IMR-90 (cell line): ENCODE data around the gene MREG. TPM values are rescaled to one million over a fixed set of nuclear protein-coding genes. Genes with fewer than 3 reads are reported as not detected.

Experiments used
- ATAC-seq: fragments of 200-7000 bp; cut with Tn5 transposase; 2 replicates; pipeline ENCODE4 v1.9.1; 2020; ENCODE audit warnings: low read depth, mild to moderate bottlenecking, moderate library complexity
- BruUV-seq: library from RNA; stranded (reverse); fragments of 400-500 nt; replicated peaks from 2 replicates; lab custom pipeline; 2021; lab: Mats Ljungman, UMichigan
- CTCF ChIA-PET: fragments of 300-600 bp; formaldehyde crosslinking; extraction: SDS; loops from one replicate; lab custom pipeline; 2021; ENCODE audit warnings: antibody characterized with exemption; lab: Yijun Ruan, JAX
- POLR2A ChIA-PET: fragments of 300-600 bp; sonication (Branson Sonifier 250); formaldehyde crosslinking; loops from one replicate; lab custom pipeline; 2022; ENCODE audit warnings: antibody characterized with exemption; ENCODE audit not compliant: unreplicated experiment; lab: Charles Lee
- DNase-seq: peaks from one replicate; pipeline ENCODE4 v3.0.0; 2013
- H2AFZ ChIP-seq: replicated peaks from 2 replicates; pipeline ENCODE3; 2013; ENCODE audit warnings: low read length, mild to moderate bottlenecking; ENCODE audit not compliant: poor library complexity
- H2AK5ac ChIP-seq: 2 replicates; pipeline ENCODE4 v1.6.1; 2013; ENCODE audit warnings: low read depth, low read length, inconsistent platforms
- H2AK9ac ChIP-seq: replicated peaks from 2 replicates; pipeline ENCODE3; 2013; ENCODE audit warnings: mild to moderate bottlenecking, low read depth, low read length, moderate library complexity; ENCODE audit not compliant: poor library complexity
- H2BK120ac ChIP-seq: 2 replicates; pipeline ENCODE4 v1.6.1; 2013; ENCODE audit warnings: low read depth, low read length, inconsistent platforms
- H2BK15ac ChIP-seq: 3 replicates; pipeline ENCODE4 v1.6.1; 2013; ENCODE audit warnings: low read depth, low read length, inconsistent platforms
- H2BK20ac ChIP-seq: 2 replicates; pipeline ENCODE4 v1.6.1; 2013; ENCODE audit warnings: low read depth, mild to moderate bottlenecking, inconsistent platforms, low read length, moderate library complexity
- H2BK5ac ChIP-seq: 2 replicates; pipeline ENCODE4 v1.6.1; 2013; ENCODE audit warnings: mild to moderate bottlenecking, low read depth, low read length, inconsistent platforms; ENCODE audit not compliant: poor library complexity, severe bottlenecking
- H3K14ac ChIP-seq: replicated peaks from 2 replicates; pipeline ENCODE4 v1.6.1; 2013; ENCODE audit warnings: low read depth, low read length, inconsistent platforms
- H3K18ac ChIP-seq: 2 replicates; pipeline ENCODE4 v1.6.1; 2013; ENCODE audit warnings: low read depth, low read length, control low read depth
- H3K23ac ChIP-seq: 2 replicates; pipeline ENCODE4 v1.6.1; 2013; ENCODE audit warnings: low read depth, low read length, inconsistent platforms
- H3K27ac ChIP-seq: 2 replicates; pipeline ENCODE4 v1.5.1; 2013; ENCODE audit warnings: mild to moderate bottlenecking, control low read depth, low read length; ENCODE audit not compliant: insufficient read depth
- H3K27me3 ChIP-seq: 2 replicates; pipeline ENCODE4 v1.6.1; 2013; ENCODE audit warnings: low read length; ENCODE audit not compliant: control insufficient read depth, insufficient read depth
- H3K36me3 ChIP-seq: 2 replicates; pipeline ENCODE4 v1.6.1; 2013; ENCODE audit warnings: low read length, mixed read lengths; ENCODE audit not compliant: control insufficient read depth, insufficient read depth
- H3K4ac ChIP-seq: 2 replicates; pipeline ENCODE4 v1.6.1; 2013; ENCODE audit warnings: low read depth, low read length, inconsistent platforms
- H3K4me1 ChIP-seq: 2 replicates; pipeline ENCODE4 v1.6.1; 2013; ENCODE audit warnings: low read length, mixed read lengths; ENCODE audit not compliant: control insufficient read depth, insufficient read depth
- H3K4me2 ChIP-seq: 2 replicates; pipeline ENCODE4 v1.6.1; 2013; ENCODE audit warnings: low read depth, mild to moderate bottlenecking, control low read depth, low read length, moderate library complexity
- H3K4me3 ChIP-seq: 2 replicates; pipeline ENCODE4 v1.5.1; 2013; ENCODE audit warnings: low read depth, mild to moderate bottlenecking, control low read depth, low read length, moderate library complexity; ENCODE audit not compliant: insufficient read depth
- H3K56ac ChIP-seq: 2 replicates; pipeline ENCODE4 v1.6.1; 2013; ENCODE audit warnings: low read length, inconsistent platforms; ENCODE audit not compliant: insufficient read depth; ENCODE audit errors: extremely low read depth
- H3K79me1 ChIP-seq, 2 experiments: 2 replicates each; pipeline ENCODE4 v1.6.1; 2013; ENCODE audit warnings: low read length in 2 of 2, inconsistent platforms in 1 of 2, low read depth in 1 of 2
- H3K9ac ChIP-seq: 2 replicates; pipeline ENCODE4 v1.6.1; 2013; ENCODE audit warnings: low read depth, low read length, control low read depth
- H3K9me1 ChIP-seq: 2 replicates; pipeline ENCODE4 v1.6.1; 2013; ENCODE audit warnings: low read length, inconsistent platforms; ENCODE audit not compliant: insufficient read depth
- H3K9me3 ChIP-seq: 2 replicates; pipeline ENCODE4 v1.6.1; 2013; ENCODE audit warnings: low read length; ENCODE audit not compliant: control insufficient read depth, insufficient read depth
- H4K20me1 ChIP-seq: 2 replicates; pipeline ENCODE4 v1.6.1; 2013; ENCODE audit warnings: low read length, inconsistent platforms; ENCODE audit not compliant: insufficient read depth
- H4K5ac ChIP-seq: 2 replicates; pipeline ENCODE4 v1.6.1; 2013; ENCODE audit warnings: mild to moderate bottlenecking, low read depth, low read length, control low read depth
- H4K8ac ChIP-seq, 2 experiments: 2 replicates each; pipeline ENCODE4 v1.6.1; 2013; ENCODE audit warnings: low read depth in 2 of 2, low read length in 2 of 2, control low read depth in 1 of 2, inconsistent platforms in 1 of 2
- H4K91ac ChIP-seq: 2 replicates; pipeline ENCODE4 v1.6.1; 2013; ENCODE audit warnings: low read depth, low read length, inconsistent platforms; ENCODE audit not compliant: insufficient read depth
- CEBPB ChIP-seq: IDR thresholded peaks from 2 replicates; pipeline ENCODE4 v1.6.1; 2012; ENCODE audit warnings: low read depth, low read length, improper control_type of control experiment
- CTCF ChIP-seq: conservative IDR thresholded peaks from 2 replicates; pipeline ENCODE4 v1.5.1; 2012; ENCODE audit warnings: mild to moderate bottlenecking, low read depth, low read length, improper control_type of control experiment
- FOS ChIP-seq: fragments of 150-350 bp; IDR thresholded peaks from 2 replicates; pipeline ENCODE4 v1.6.1; 2016; ENCODE audit warnings: low read depth, low read length
- MAZ ChIP-seq: IDR thresholded peaks from 2 replicates; pipeline ENCODE4 v1.6.1; 2012; ENCODE audit warnings: low read depth, mild to moderate bottlenecking, low read length, improper control_type of control experiment, moderate library complexity, borderline replicate concordance
- MXI1 ChIP-seq: IDR thresholded peaks from 2 replicates; pipeline ENCODE4 v1.6.1; 2012; ENCODE audit warnings: low read depth, mild to moderate bottlenecking, low read length, moderate library complexity, borderline replicate concordance
- NFE2L2 ChIP-seq: fragments of 150-350 bp; IDR thresholded peaks from 2 replicates; pipeline ENCODE4 v1.6.1; 2016; ENCODE audit warnings: low read depth, mild to moderate bottlenecking, low read length
- POLR2A ChIP-seq: IDR thresholded peaks from 2 replicates; pipeline ENCODE4 v1.6.1; 2012; ENCODE audit warnings: mild to moderate bottlenecking, low read depth, low read length
- RAD21 ChIP-seq: IDR thresholded peaks from 2 replicates; pipeline ENCODE4 v1.6.1; 2012; ENCODE audit warnings: low read length, improper control_type of control experiment
- RCOR1 ChIP-seq: IDR thresholded peaks from 2 replicates; pipeline ENCODE4 v1.6.1; 2012; ENCODE audit warnings: mild to moderate bottlenecking, low read length, improper control_type of control experiment; ENCODE audit not compliant: insufficient replicate concordance
- RFX5 ChIP-seq: IDR thresholded peaks from 2 replicates; pipeline ENCODE4 v1.8.0; 2012; ENCODE audit warnings: low read depth, mild to moderate bottlenecking, low read length, moderate library complexity
- SMC3 ChIP-seq: fragments of 150-350 bp; IDR thresholded peaks from 2 replicates; pipeline ENCODE4 v1.6.1; 2016; ENCODE audit warnings: low read depth, mild to moderate bottlenecking, antibody characterized with exemption, low read length, moderate library complexity
- WGBS, 2 experiments: methylation state at CpG; one replicate each; pipeline versions ENCODE4 v1.1.5 to v1.1.7; 2013; ENCODE audit warnings: missing lambda C conversion rate in 2 of 2; ENCODE audit not compliant: insufficient read length in 1 of 2; ENCODE audit errors: extremely low coverage in 2 of 2; 5-methylcytosine and 5-hydroxymethylcytosine counted together
- dilution Hi-C: fragments of 300-500 bp; cut with HindIII; formaldehyde crosslinking; loops from one replicate; pipeline ENCODE4 v1.14.3; 2018; ENCODE audit warnings: low sequenced_read_pairs; ENCODE audit not compliant: unreplicated experiment
- in situ Hi-C: fragments of 300-500 bp; cut with MboI; formaldehyde crosslinking; loops from 3 replicates; pipeline ENCODE4 v1.14.3; 2019; ENCODE audit warnings: low sequenced_read_pairs, inconsistent platforms, mixed read lengths
- intact Hi-C: fragments of 100-400 bp; cut with micrococcal nuclease; formaldehyde crosslinking; loops from 2 replicates; pipeline ENCODE4 v1.10.0; 2022
- polyA plus RNA-seq, 3 experiments: library from polyadenylated mRNA; depleted of rRNA; stranded (reverse); fragments of >200 nt; gene quantifications; 2 replicates each; pipeline ENCODE4 v1.2.3, GENCODE V29; 2012; ENCODE audit warnings: low replicate concordance in 1 of 3
- total RNA-seq: library from RNA; depleted of rRNA; stranded (reverse); fragments of >200 nt; gene quantifications from 2 replicates; pipeline ENCODE4 v1.2.3, GENCODE V29; 2012

Gene MREG
- total and polyA plus RNA-seq, 2 of the 4 experiments (the other 2 are of a cell fraction), result 1.0 to 1.8 TPM

GRCh38 chr2:215937190-215937589, 76.2 kb downstream of the MREG start:
- Histone ChIP-seq H2BK5ac (no peak overlapping the region), H2BK20ac (no peak overlapping the region), H3K9me3 (no peaks in the 10 kb centered on the region), H3K14ac (no peak overlapping the region), H3K56ac (no peak overlapping the region), H4K8ac (no peak overlapping the region), H3K4me2 (no peak overlapping the region), H3K27ac (no peak overlapping the region), H3K4ac (no peak overlapping the region), H4K91ac (no peak overlapping the region), H3K23ac (no peak overlapping the region), H4K20me1 (no peaks in the 10 kb centered on the region), H2BK15ac (no peak overlapping the region), H3K36me3 (no peaks in the 10 kb centered on the region), H2BK120ac (no peak overlapping the region), H2AK9ac (no peak overlapping the region), H3K18ac (no peak overlapping the region), H3K9me1 (no peaks in the 10 kb centered on the region), H2AK5ac (no peak overlapping the region), H3K27me3 (no peaks in the 10 kb centered on the region), H3K4me1 (no peaks in the 10 kb centered on the region), H4K5ac (no peak overlapping the region), H2AFZ (no peak overlapping the region), H3K9ac (no peak overlapping the region), H3K79me1 (no peaks in the 10 kb centered on the region), H3K4me3 (no peak overlapping the region)
- in situ Hi-C loops, result loop anchor here (10.0 to 25.0 kb wide), 2 partner anchors 972 to 1125 kb away; partner anchors contain the start of gene BARD1
- dilution Hi-C loops, result no loop called here
- ChIA-PET CTCF (interaction anchor here (0.7 to 1.3 kb wide), 2 partner anchors 13 to 203 kb away, joined by 3 to 6 read pairs; no protein-coding TSS in a partner anchor), POLR2A (no interaction called here)
- ATAC-seq, result no peak
- no peak for TF ChIP-seq RCOR1
- TF ChIP-seq MAZ, result no peak
- TF ChIP-seq RAD21, result no peak
- TF ChIP-seq FOS, result no peak
- TF ChIP-seq CEBPB, result no peak
- no peak for TF ChIP-seq CTCF
- TF ChIP-seq POLR2A, result no peak
- no peak for TF ChIP-seq NFE2L2
- TF ChIP-seq SMC3, result no peak
- TF ChIP-seq RFX5, result no peak
- TF ChIP-seq MXI1, result no peak
- intact Hi-C loops, result loop anchor here (10.0 kb wide), 2 partner anchors 662 to 1132 kb away; partner anchors contain the start of gene BARD1
- DNase-seq, result no peak
- 100% methylated on average over 1 of the region's 3 CpGs; no CpG with 5 or more reads in 1 of the 2 experiments for WGBS, 2 experiments
- BruUV-seq, result no TSS peak
